Measurements from ENCODE around the gene LRRC31.

LRRC31 gene

DNA sequence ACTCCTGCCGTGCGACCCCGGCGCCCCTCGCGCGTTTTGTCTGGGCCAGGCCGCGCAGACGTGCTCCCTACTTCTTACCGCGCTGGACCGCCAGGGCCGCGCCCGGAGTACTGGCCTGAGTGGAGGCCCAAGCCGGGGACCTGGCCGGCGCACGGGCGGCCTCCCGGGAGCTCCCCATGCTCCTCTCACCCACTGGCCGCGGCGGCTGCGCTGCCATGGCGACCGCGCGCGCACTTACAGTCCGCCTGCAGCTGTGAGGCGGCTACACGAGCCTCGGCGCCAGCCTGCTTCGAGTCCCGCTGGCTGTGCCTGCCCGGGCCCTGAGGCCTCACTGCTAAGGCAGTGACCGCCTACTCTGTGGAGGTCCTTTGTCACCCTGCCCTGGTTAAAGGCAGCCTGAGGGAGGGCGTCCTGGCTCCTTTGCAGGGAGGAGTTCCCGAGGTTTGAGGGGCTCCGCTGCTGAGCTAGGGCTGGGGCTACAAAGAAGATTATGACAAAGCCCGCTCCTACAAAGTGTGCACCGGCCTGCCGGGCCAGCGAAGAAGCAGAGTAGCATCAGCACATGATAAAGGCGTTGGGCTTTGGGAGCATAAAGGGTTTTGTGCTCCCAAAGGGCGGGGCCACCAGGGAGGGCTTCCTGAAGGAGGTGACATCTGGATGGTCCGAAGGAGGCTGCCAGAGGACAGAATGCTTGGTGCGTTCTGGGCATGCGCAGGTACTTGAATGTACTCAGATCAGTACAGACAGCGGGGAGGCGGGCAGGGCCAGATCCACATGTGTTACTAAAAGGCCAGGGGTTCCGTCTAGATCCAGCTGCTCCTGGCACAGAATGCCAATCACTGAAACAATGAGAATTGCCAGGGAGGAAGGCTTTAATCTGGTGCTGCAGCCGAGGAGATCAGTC, 57.2 kb downstream of the LRRC31 start, which contains the start of the genes LRRC34 and LRRIQ4:
TSS of gene LRRC34 (minus strand) at position 573 of the 904 bp plus-strand sequence. CDS start at position 217, 356 bp downstream.
TSS of gene LRRIQ4 (plus strand) at position 539 of the 904 bp plus-strand sequence. CDS start 9,052 bp downstream, outside the sequence.
- DNase-seq: peak; percentile 72

DNA sequence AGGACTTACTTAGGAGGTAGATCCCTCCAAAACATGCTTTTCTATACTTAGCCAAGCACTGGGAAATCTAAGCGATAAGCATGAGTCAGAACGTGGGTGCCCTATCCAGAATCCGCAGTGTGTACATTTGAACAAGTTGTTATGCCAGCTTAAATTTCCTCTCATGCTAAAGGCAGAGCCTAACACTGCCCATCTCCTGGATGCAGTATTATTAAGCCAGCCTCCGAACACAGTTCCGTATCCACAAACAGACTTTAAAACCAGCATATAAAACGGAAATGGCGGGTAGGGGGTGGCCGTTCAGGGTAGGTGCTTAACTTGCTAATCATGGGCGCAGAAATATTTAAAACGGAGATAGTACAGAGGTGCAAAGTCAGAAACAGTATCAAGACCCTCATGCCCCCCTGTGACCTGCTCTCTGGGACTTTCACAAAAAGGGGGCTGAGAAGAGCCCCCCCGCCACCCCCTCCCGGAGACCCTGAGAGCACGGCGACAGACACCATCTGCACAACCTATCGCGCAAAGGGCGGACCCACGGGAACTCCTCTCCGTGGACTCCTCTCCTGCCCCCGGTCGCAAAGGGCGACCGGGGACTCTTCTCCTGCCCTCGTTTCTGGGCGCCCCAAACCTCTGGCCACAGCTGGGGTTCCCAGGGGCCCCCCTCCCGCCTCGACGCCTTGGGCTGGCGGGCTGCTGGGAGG, 58.0 kb downstream of the LRRC31 start:
- DNase-seq: peak; percentile 29

DNA sequence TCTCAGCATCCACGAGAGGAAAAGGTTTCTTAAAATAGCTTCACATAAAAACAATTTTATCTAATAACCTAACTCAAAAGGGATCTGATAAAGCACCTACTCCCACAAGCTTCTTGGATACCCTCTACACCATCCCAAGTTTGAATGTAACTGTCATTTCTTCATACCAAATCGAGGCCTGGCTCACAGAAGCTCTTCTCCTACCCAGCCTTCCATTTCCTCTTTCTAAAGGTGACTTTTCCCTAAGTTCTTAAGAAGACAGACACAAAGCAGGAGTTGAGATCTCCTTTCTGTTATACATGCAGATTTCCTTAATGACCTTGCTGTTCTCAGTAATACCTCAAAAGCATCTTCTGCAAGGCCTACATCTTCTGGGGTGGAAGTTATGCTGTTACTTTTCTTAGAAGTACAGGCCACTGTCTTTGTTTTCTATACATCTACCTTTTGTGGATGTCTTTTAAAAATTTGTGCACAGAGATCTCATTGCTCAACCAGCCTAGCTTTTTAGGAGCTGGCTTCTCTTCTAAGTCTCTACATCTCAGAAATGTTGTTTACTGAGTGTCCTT, 60.4 kb downstream of the LRRC31 start:
- no peak for DNase-seq

DNA sequence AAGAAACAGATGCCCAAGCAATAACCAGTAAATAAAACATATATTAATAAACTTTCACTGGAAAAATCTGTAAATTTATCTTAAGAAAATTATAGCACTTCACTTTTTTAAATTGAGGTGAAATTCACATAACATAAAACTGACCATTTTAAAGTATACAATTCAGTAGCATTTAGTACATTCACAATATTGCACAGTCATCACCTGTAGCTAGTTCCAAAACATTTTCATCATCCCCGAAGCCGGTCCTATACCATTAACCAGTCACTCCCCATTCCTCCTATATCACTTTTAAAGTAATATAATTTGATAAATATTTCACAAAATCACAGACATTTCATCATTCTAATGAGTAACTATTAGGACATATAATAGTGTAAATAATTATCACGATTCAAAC, 65.1 kb downstream of the LRRC31 start:
- DNase-seq: no peak

DNA sequence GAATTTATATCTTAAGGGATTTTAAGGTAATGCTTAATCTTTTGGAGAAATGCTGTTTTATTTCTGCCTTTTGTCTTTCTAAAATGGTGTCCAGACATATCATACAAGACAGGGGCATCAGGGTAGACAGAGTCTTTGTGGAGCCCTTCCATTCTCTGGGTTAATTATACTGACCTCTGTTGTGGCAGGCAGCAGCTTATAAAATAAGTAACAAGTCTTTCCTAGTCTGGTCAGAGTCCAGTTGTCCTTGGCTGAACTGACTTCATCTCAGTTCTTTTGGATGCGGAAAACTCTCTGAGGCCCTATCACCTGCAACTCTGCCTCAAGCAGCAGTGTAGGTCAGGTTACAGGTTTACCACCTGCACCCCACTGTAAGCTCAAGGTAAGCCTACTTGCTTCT, 77.4 kb downstream of the LRRC31 start:
- no peak for DNase-seq

DNA sequence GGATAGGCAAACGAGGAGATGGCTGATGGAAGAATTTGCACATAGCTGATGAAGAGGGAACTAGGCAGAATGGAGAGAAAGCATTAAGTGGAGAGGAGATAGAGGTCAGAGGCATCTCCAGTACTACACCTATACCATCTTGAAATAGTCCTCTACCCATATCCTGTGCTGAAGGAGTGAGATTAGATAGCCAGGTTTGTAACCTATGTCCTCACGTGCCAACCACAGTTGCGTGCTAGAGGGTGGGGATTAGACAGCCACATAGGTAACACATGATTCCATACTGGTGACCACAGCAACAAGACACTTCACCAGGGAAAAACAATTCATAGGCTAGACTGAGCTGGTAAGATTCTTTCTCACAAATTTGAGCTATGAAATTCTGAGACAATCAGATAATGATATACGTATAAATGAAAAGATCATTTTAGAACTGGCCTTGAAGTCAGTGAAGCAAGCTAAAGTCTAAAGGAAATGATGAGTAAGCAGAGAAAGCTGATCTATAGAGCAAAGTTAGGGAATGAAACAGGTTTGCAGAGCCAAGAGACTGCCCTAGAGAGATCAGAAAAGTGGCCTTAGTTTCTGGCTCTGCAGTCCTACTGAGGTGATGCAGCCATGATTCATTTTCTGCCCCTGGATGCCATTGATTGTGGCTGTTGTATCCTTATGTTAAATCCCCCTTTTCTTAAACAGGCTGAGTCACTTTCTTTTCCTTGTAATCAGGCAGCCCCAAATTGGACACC, 78.9 kb downstream of the LRRC31 start:
- DNase-seq: no peak

DNA sequence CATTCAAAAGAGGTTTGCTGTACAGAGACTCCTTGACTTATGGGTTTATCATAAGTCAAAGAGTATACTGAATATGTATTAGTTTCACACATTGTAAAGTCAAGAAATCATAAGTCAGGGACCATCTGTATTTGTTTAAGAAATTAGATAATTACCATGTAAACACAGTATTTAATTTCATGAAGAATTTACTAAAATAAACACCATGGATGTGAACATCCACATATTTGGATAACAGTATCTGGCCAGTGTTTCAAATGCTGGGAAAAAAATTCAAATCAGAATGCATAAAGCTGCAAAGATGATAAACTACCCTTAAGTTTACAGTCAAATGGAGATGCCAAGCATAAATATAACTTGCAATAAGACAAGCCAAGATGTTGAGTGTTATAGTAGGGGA, 79.5 kb downstream of the LRRC31 start:
- no peak for DNase-seq
